Fibroblast of villous mesenchyme (primary cell): ENCODE data around the gene SAMD4B. TPM values are rescaled to one million over a fixed set of nuclear protein-coding genes. Genes with fewer than 3 reads are reported as not detected.
A peak's percentile ranks its signal among the peaks of the same experiment; 100 is the strongest.
"Not testable (repeated sequence)": the region's sequence is repeated elsewhere in the genome, so short reads cannot be mapped to it uniquely, and the experiment has no call there.

ENCODE experiments used
- DNase-seq: peaks from one replicate; pipeline ENCODE4 v3.0.0-alpha.2; 2010; ENCODE audit warnings: low read depth
- H3K4me3 ChIP-seq: 2 replicates; pipeline ENCODE4 v1.5.1; 2011; ENCODE audit warnings: low read depth, mild to moderate bottlenecking, low read length
- CTCF ChIP-seq: IDR thresholded peaks from 2 replicates; pipeline ENCODE4 v1.5.1; 2012; ENCODE audit warnings: low read depth, mild to moderate bottlenecking, low read length; ENCODE audit not compliant: insufficient read depth
- total RNA-seq: library from RNA; depleted of rRNA; stranded (reverse); fragments of >200 nt; gene quantifications from 2 replicates; pipeline ENCODE4 v1.2.3, GENCODE V29; 2012

Gene SAMD4B
- total RNA-seq, 1 donor: 38.0 TPM

GRCh38 chr19:39327363-39328045, 14.7 kb upstream of the SAMD4B start:
- H3K4me3 ChIP-seq: no peak overlapping the region
- no peak for DNase-seq
- no peak for TF ChIP-seq CTCF

DNA sequence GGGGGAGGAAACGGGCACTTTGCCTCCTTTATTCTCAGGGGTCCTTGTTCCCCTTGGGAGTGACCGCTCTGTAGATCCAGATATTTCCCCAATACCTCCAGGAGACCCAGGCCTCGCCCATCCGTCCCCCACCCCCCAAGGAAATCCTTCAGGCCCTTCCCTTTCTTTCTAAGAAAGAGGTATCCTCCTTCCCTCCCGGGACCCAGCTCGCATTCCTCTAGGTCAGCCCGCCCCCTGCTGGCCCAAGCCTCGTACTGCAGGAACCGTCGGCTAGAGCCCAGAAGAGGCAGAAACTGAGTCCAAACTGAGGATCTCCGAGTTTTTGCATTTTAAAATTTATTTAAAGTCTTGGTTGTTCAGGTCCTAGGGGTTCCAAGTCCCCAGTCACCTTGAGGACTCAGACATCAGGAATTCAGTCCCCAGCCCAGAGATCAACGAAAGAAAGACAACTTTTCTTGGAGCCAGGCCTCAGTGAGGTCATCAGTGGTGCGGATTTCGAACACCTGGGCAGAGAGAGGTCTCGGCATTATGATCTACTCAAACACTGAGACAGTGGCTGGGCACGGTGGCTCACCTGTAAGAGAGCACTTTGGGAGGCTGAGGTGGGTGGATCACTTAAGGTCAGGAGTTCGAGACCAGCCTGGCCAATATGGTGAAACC, 14.0 kb upstream of the SAMD4B start:
- DNase-seq: peak; percentile 67
- peak; percentile 98 for TF ChIP-seq CTCF
- H3K4me3 ChIP-seq: no peak overlapping the region

DNA sequence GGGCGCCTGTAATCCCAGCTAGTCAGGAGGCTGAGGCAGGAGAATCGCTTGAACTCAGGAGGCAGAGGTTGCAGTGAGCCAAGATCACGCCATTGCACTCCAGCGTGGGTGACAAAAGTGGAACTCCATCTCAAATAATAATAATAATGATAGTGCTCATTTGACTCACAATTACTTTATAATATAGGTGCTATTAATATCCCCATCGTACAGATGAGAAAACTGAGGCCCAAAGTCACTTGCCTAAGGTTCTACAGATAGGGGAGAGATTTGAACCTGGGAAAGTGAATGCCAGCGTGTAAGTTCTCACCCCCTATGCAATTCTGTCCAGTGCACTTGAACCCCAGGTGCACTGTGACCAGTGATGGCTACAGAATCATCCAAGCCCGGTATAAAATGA, 12.3 kb upstream of the SAMD4B start:
- no peak overlapping the region for H3K4me3 ChIP-seq
- DNase-seq: no peak
- TF ChIP-seq CTCF: no peak

GRCh38 chr19:39332293-39332692, 9.9 kb upstream of the SAMD4B start:
- no peak for DNase-seq
- no peak for TF ChIP-seq CTCF
- no peak overlapping the region for H3K4me3 ChIP-seq

DNA sequence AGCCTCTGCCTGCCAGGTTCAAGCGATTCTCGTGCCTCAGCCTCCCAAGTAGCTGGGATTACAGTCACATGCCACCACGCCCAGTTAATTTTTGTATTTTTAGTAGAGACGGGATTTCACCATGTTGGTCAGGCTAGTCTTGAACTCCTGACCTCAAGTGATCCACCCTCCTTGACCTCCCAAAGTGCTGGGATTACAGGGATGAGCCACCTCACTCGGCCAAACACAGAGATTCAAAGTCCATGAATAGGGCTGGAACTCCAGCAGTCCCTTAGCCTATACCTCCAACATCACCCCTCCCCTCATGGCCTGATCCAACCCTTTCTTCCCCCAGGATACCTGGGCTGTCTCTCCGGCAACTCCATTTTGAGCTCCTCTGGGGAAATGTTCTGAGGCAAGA, 9.5 kb upstream of the SAMD4B start:
- H3K4me3 ChIP-seq, DNase-seq: not testable (repeated sequence)

GRCh38 chr19:39333507-39333906, 8.7 kb upstream of the SAMD4B start:
- no peak for TF ChIP-seq CTCF

GRCh38 chr19:39334444-39334976, 7.7 kb upstream of the SAMD4B start:
- no peak for TF ChIP-seq CTCF
- H3K4me3 ChIP-seq: no peak overlapping the region
- no peak for DNase-seq

More at GRCh38 chr19:39333507-39333906, 8.7 kb upstream of the SAMD4B start:
- no peak overlapping the region for H3K4me3 ChIP-seq
- no peak for DNase-seq
